Measurements from ENCODE around the gene VASH2.

GRCh38 chr1:212954514-212954913, 4.2 kb downstream of the VASH2 start:
- TF ChIP-seq EP300 (IDR thresholded peaks at IDR 0.05) (no peak), POLR2A (IDR thresholded peaks at IDR 0.05) (no peak)
